ENCODE results near the gene WSCD2.

DNA sequence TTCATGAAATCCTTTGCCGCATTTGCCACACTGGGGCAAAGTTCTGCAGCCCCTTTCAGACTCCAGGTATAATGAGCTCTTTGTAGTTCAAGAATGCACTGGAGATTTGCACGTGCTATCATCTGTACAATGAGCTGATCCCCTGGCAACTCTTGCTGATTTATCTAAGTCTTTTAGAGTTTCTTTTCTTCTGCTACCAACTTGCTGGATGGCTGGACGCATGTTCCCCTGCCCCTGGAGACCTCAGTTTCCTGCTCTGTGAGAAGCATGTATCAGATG lies 106.8 kb downstream of the WSCD2 start:
- TF ChIP-seq, protein P1, sequence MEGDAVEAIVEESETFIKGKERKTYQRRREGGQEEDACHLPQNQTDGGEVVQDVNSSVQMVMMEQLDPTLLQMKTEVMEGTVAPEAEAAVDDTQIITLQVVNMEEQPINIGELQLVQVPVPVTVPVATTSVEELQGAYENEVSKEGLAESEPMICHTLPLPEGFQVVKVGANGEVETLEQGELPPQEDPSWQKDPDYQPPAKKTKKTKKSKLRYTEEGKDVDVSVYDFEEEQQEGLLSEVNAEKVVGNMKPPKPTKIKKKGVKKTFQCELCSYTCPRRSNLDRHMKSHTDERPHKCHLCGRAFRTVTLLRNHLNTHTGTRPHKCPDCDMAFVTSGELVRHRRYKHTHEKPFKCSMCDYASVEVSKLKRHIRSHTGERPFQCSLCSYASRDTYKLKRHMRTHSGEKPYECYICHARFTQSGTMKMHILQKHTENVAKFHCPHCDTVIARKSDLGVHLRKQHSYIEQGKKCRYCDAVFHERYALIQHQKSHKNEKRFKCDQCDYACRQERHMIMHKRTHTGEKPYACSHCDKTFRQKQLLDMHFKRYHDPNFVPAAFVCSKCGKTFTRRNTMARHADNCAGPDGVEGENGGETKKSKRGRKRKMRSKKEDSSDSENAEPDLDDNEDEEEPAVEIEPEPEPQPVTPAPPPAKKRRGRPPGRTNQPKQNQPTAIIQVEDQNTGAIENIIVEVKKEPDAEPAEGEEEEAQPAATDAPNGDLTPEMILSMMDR (conservative IDR thresholded peaks at IDR 0.05; ENCODE audit: low read length): no peak
- no peak for TF ChIP-seq EZH2phosphoT487 (IDR thresholded peaks at IDR 0.05; ENCODE audit: borderline replicate concordance, low read depth, low read length)
